K562 (cell line): Measurements from ENCODE around the gene TMTC2. TPM values are rescaled to one million over a fixed set of nuclear protein-coding genes. Genes with fewer than 3 reads are reported as not detected.

Source experiments
- ATAC-seq: fragments of 200-7000 bp; cut with Tn5 transposase; 3 replicates; pipeline ENCODE4 v1.9.1; 2020; ENCODE audit warnings: moderate library complexity
- BruUV-seq: library from RNA; stranded (reverse); fragments of 400-500 nt; replicated peaks from 2 replicates; lab custom pipeline; 2021; lab: Mats Ljungman, UMichigan
- CTCF ChIA-PET: fragments of 300-600 bp; formaldehyde crosslinking; extraction: SDS; loops from one replicate; lab custom pipeline; 2021; ENCODE audit warnings: low intra/inter-chr PET ratio; lab: Yijun Ruan, JAX
- POLR2A ChIA-PET: fragments of 300-600, 350-650 bp; sonication (Branson Sonifier 250); formaldehyde crosslinking; extraction: SDS; loops from one replicate; lab custom pipeline; 2021; ENCODE audit warnings: antibody characterized with exemption, inconsistent platforms; lab: Yijun Ruan, JAX
- DNase-seq, 4 experiments: peaks; one replicate each; pipeline versions ENCODE4 v3.0.0 to v3.0.0-alpha.2; 2011 to 2018; ENCODE audit warnings: low spot score in 3 of 4, mixed read lengths in 3 of 4; ENCODE audit errors: extremely low read depth in 1 of 4
- FAIRE-seq: peaks from 2 replicates; lab custom pipeline; 2011; peaks lifted over from hg19 to GRCh38; lab: Jason Lieb, UNC
- H2AFZ ChIP-seq: 2 replicates; pipeline ENCODE4 v1.6.0; 2011; ENCODE audit warnings: low read depth, low read length, control low read depth, inconsistent platforms
- H3K27ac ChIP-seq: fragments of 200-600 bp; 3 replicates; pipeline ENCODE4 v1.8.0; 2011; ENCODE audit warnings: low read depth, mild to moderate bottlenecking, control low read depth, inconsistent platforms, low read length, moderate library complexity, mixed read lengths; ENCODE audit errors: extremely low read depth
- H3K27me3 ChIP-seq, 2 experiments: fragments of 300-600 bp in 1 of 2; 2 replicates in 1 of 2; 3 replicates in 1 of 2; pipeline versions ENCODE4 v1.6.0 to v1.8.0; 2011; ENCODE audit warnings: inconsistent platforms in 2 of 2, low read length in 2 of 2, mild to moderate bottlenecking in 1 of 2, mixed read lengths in 1 of 2, moderate library complexity in 1 of 2; ENCODE audit not compliant: control insufficient read depth in 2 of 2, insufficient read depth in 2 of 2
- H3K36me3 ChIP-seq: fragments of 300-600 bp; 3 replicates; pipeline ENCODE4 v1.8.0; 2011; ENCODE audit warnings: mild to moderate bottlenecking, low read length, inconsistent platforms; ENCODE audit not compliant: control insufficient read depth, insufficient read depth
- H3K4me1 ChIP-seq, 2 experiments: fragments of 200-600 bp in 1 of 2; replicated peaks in 1 of 2; 2 replicates in 1 of 2; 3 replicates in 1 of 2; pipeline versions ENCODE4 v1.5.1 to v1.8.0; 2011; ENCODE audit warnings: inconsistent platforms in 2 of 2, low read length in 2 of 2, mild to moderate bottlenecking in 1 of 2, mixed read lengths in 1 of 2, moderate library complexity in 1 of 2; ENCODE audit not compliant: control insufficient read depth in 2 of 2, insufficient read depth in 2 of 2
- H3K4me2 ChIP-seq: 2 replicates; pipeline ENCODE4 v1.6.1; 2011; ENCODE audit warnings: low read length, control low read depth, inconsistent platforms, mixed read lengths; ENCODE audit not compliant: insufficient read depth
- H3K4me3 ChIP-seq: fragments of 200-600 bp; sonication (generic), shearing (Covaris generic); 2 replicates; pipeline ENCODE4 v1.5.1; 2016; ENCODE audit warnings: control low read depth, inconsistent platforms
- H3K79me2 ChIP-seq: fragments of 200-600 bp; 3 replicates; pipeline ENCODE4 v1.8.0; 2011; ENCODE audit warnings: low read length, inconsistent platforms; ENCODE audit not compliant: control insufficient read depth, insufficient read depth
- H3K9ac ChIP-seq, 2 experiments: 2 replicates each; pipeline versions ENCODE4 v1.6.0 to v1.6.1; 2011; ENCODE audit warnings: low read depth in 2 of 2, low read length in 2 of 2, control low read depth in 1 of 2, inconsistent platforms in 1 of 2, mild to moderate bottlenecking in 1 of 2, mixed read lengths in 1 of 2; ENCODE audit not compliant: insufficient read depth in 1 of 2
- H3K9me1 ChIP-seq: one replicate; pipeline ENCODE4 v1.6.0; 2011; ENCODE audit warnings: inconsistent platforms, mild to moderate bottlenecking, low read length, moderate library complexity; ENCODE audit not compliant: control insufficient read depth, insufficient read depth
- H3K9me3 ChIP-seq: replicated peaks from 2 replicates; pipeline ENCODE4 v1.5.1; 2011; ENCODE audit warnings: low read depth, low read length, inconsistent platforms; ENCODE audit not compliant: control insufficient read depth, insufficient read depth
- H4K20me1 ChIP-seq: replicated peaks from 2 replicates; pipeline ENCODE4 v1.6.1; 2011; ENCODE audit warnings: low read length, inconsistent platforms, mixed read lengths; ENCODE audit not compliant: control insufficient read depth, insufficient read depth
- E2F3 ChIP-seq: fragments of 250-450 bp; sonication (Bioruptor Pico); IDR thresholded peaks from 2 replicates; pipeline ENCODE4 v1.4.0; 2020; ENCODE audit warnings: mild to moderate bottlenecking
- MCM3 ChIP-seq: fragments of 450-650 bp; IDR thresholded peaks from 2 replicates; pipeline ENCODE4 v1.6.1; 2016
- NR2C1 ChIP-seq, 2 experiments: fragments of 450-650 bp; IDR thresholded peaks; 2 replicates each; pipeline ENCODE4 v1.6.1; 2017; ENCODE audit warnings: mild to moderate bottlenecking in 2 of 2, antibody characterized with exemption in 1 of 2, inconsistent platforms in 1 of 2, missing compliant biosample characterization in 1 of 2, missing genetic modification characterization in 1 of 2
- SAFB ChIP-seq: fragments of 200-400 bp; formaldehyde crosslinking; IDR thresholded peaks from 2 replicates; pipeline ENCODE4 v1.6.1; 2017; ENCODE audit warnings: low read depth, low read length, borderline replicate concordance
- SRSF7 ChIP-seq: fragments of 200-400 bp; formaldehyde crosslinking; optimal IDR thresholded peaks from 2 replicates; pipeline ENCODE3; 2017; ENCODE audit warnings: mild to moderate bottlenecking, low read depth, low read length
- TAF1 ChIP-seq: IDR thresholded peaks from 2 replicates; pipeline ENCODE4 v1.6.1; 2011; ENCODE audit warnings: mild to moderate bottlenecking, low read length, moderate library complexity; ENCODE audit not compliant: insufficient read depth, control insufficient read depth, severe bottlenecking; ENCODE audit errors: extremely low read depth
- TCF15 ChIP-seq: fragments of 250-450 bp; sonication (Bioruptor Pico); IDR thresholded peaks from 2 replicates; pipeline ENCODE4 v1.8.0; 2022; ENCODE audit warnings: moderate library complexity, mild to moderate bottlenecking, inconsistent platforms
- ZNF24 ChIP-seq: fragments of 450-650 bp; IDR thresholded peaks from 2 replicates; pipeline ENCODE4 v1.6.1; 2016
- ZNF263 ChIP-seq: sonication (generic); formaldehyde crosslinking; IDR thresholded peaks from 2 replicates; pipeline ENCODE4 v1.8.0; 2022; ENCODE audit warnings: mild to moderate bottlenecking, missing genetic modification reagents, borderline replicate concordance
- WGBS: fragments of 100-300 bp; shearing (Covaris generic); methylation state at CpG from one replicate; pipeline ENCODE4 v1.1.6; 2016; ENCODE audit warnings: low coverage, mixed read lengths; ENCODE audit not compliant: insufficient coverage; ENCODE audit errors: missing lambda C conversion rate; 5-methylcytosine and 5-hydroxymethylcytosine counted together
- in situ Hi-C: fragments of 300-500 bp; cut with MboI; formaldehyde crosslinking; loops from 4 replicates; pipeline ENCODE4 v1.15.0; 2018; ENCODE audit warnings: inconsistent platforms, mixed read lengths
- intact Hi-C: fragments of 100-400 bp; cut with micrococcal nuclease; formaldehyde crosslinking; loops from 2 replicates; pipeline ENCODE4 v1.14.2; 2022
- polyA plus RNA-seq, 8 experiments: library from polyadenylated mRNA; depleted of rRNA in 4 of 8; stranded (reverse) in 5 of 8; unstranded in 3 of 8; fragments of >200 nt; fragmentation: Nextera tagmentation in 2 of 8; fragmentation: Illumina TruSeq in 1 of 8; extraction: Ambion mirVana in 2 of 8; extraction: Trizol in 1 of 8; gene quantifications; 2 replicates each; pipeline versions ENCODE4 v1.2.1 to v1.2.3, GENCODE V29; 2011 to 2014; ENCODE audit warnings: inconsistent platforms in 1 of 8, missing spikeins in 1 of 8
- total RNA-seq, 7 experiments: library from RNA; depleted of rRNA in 6 of 7; stranded (reverse); fragments of >200 nt in 6 of 7; fragmentation: Illumina TruSeq in 2 of 7; extraction: Trizol in 2 of 7; gene quantifications; 2 replicates each; pipeline versions ENCODE4 v1.2.1 to v1.2.3, GENCODE V29; 2011 to 2021; ENCODE audit warnings: low replicate concordance in 1 of 7

TMTC2 gene
- total and polyA plus RNA-seq, 9 of the 15 experiments (the other 6 are each of a cell fraction or from before 2014, with no cell fraction given): 0.29 to 1.1 (median 0.55) TPM

GRCh38 chr12:83132360-83132759, 445.7 kb downstream of the TMTC2 start (continued):
- TF ChIP-seq MCM3 (no peak), ZNF263 (CRISPR knock-in tag) (no peak), TCF15 (no peak), NR2C1 (IDR thresholded peaks at IDR 0.05) (no peak), NR2C1 (tag; IDR thresholded peaks at IDR 0.05) (peak; percentile 20; the same call in 1 of the 2 replicates), ZNF24 (no peak), SAFB (no peak)

DNA sequence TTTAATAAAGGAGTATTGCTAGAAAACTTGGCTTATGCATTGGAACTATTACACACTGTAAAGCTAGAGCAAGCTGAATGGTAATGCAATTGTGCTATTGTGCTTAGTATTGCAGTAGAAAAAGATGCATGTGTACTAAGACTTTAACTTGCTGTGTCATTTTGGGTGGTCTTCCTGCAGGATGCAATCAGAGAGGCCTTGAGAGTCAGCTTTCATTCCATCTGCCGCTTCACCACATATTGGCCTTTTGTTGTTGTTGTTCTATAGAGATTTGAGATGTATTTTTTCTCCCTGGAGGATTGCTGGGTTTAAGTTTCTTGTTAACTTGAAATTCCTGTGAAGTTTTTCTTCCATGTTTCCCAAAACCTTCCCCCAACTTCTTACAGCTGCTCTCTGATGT, 449.7 kb downstream of the TMTC2 start:
- ATAC-seq: no peak

More for the DNA sequence above, 449.7 kb downstream of the TMTC2 start:
- Histone ChIP-seq H3K9me1 (no peaks in the 10 kb centered on the region), H3K4me3 (no peak overlapping the region), H3K36me3 (no peaks in the 10 kb centered on the region), H4K20me1 (no peaks in the 10 kb centered on the region), H3K79me2 (no peaks in the 10 kb centered on the region), H2AFZ (no peak overlapping the region), H3K4me2 (no peak overlapping the region), H3K9ac (no peak overlapping the region), H3K27ac (no peak overlapping the region), H3K9me3 (0 out of 2 replicates have a peak, but pooled peaks cover 4% of the 10 kb centered on the region), H3K4me1 (peaks cover 0 to 3% of the 10 kb centered on the region in 2 experiments; a peak in 1 of 5 replicates), H3K27me3 (no peaks in the 10 kb centered on the region)
- in situ Hi-C loops (no loop called here), intact Hi-C loops (no loop called here)
- no peak for FAIRE-seq
- TF ChIP-seq TAF1: no peak
- no peak for TF ChIP-seq SRSF7
- TF ChIP-seq E2F3 (CRISPR knock-in tag): no peak
- 50% methylated on average over 1 of the region's 1 CpG for WGBS
- no TSS peak for BruUV-seq
- DNase-seq: no peak
- ChIA-PET POLR2A (interaction anchor here (0.9 to 1.8 kb wide), 2 partner anchors 10 to 14 kb away, joined by 4 to 5 read pairs; no protein-coding TSS in a partner anchor), CTCF (no interaction called here)
